Erythroblast (primary cell): ENCODE results near the gene MIEF1.

Source experiments
- GATA1 ChIP-seq: IDR thresholded peaks from 2 replicates; pipeline ENCODE4 v1.6.1; 2011; ENCODE audit warnings: low read depth, mild to moderate bottlenecking, control low read depth, low read length, moderate library complexity
- POLR2A ChIP-seq: IDR thresholded peaks from 2 replicates; pipeline ENCODE4 v1.6.1; 2011; ENCODE audit warnings: mild to moderate bottlenecking, low read length

- TF ChIP-seq POLR2A (no peak), GATA1 (no peak)
Observed at GRCh38 chr22:39490966-39491680, 11.0 kb upstream of the MIEF1 start.
